Fibroblast of the aortic adventitia (primary cell): ENCODE data around the gene TMUB1. TPM values are rescaled to one million over a fixed set of nuclear protein-coding genes. Genes with fewer than 3 reads are reported as not detected.

Source experiments
- DNase-seq: peaks from one replicate; pipeline ENCODE4 v3.0.0-alpha.2; 2010; ENCODE audit warnings: low read depth
- H3K4me3 ChIP-seq: 2 replicates; pipeline ENCODE4 v1.5.1; 2011; ENCODE audit warnings: low read depth, mild to moderate bottlenecking, control low read depth, low read length, moderate library complexity
- CTCF ChIP-seq: IDR thresholded peaks from 2 replicates; pipeline ENCODE4 v1.5.1; 2011; ENCODE audit warnings: mild to moderate bottlenecking, low read length, control low read depth, inconsistent platforms; ENCODE audit not compliant: insufficient read depth
- total RNA-seq: library from RNA; depleted of rRNA; stranded (reverse); fragments of >200 nt; gene quantifications from 2 replicates; pipeline ENCODE4 v1.2.3, GENCODE V29; 2012; ENCODE audit warnings: low replicate concordance

TMUB1 gene
- total RNA-seq, 1 donor, result 20.2 TPM

GRCh38 chr7:151069841-151070573 lies 13.3 kb downstream of the TMUB1 start:
- no peak for TF ChIP-seq CTCF
- H3K4me3 ChIP-seq, result no peak overlapping the region
- DNase-seq, result no peak

- no peak for TF ChIP-seq CTCF
- no peak overlapping the region for H3K4me3 ChIP-seq
- DNase-seq, result no peak
Observed at GRCh38 chr7:151068069-151068773, 15.1 kb downstream of the TMUB1 start.

GRCh38 chr7:151066273-151066974 lies 16.9 kb downstream of the TMUB1 start:
- no peak for DNase-seq
- no peak overlapping the region for H3K4me3 ChIP-seq
- TF ChIP-seq CTCF, result no peak

GRCh38 chr7:151065516-151065915 lies 17.8 kb downstream of the TMUB1 start:
- H3K4me3 ChIP-seq, result no peak overlapping the region
- no peak for DNase-seq
- no peak for TF ChIP-seq CTCF

- no peak for TF ChIP-seq CTCF
- DNase-seq, result no peak
- no peak overlapping the region for H3K4me3 ChIP-seq
Observed at GRCh38 chr7:151064993-151065392, 18.3 kb downstream of the TMUB1 start.

GRCh38 chr7:151064454-151064853 lies 18.8 kb downstream of the TMUB1 start:
- DNase-seq, result no peak
- TF ChIP-seq CTCF, result no peak
- no peak overlapping the region for H3K4me3 ChIP-seq
